DND-41 (cell line): ENCODE data around the gene C1QTNF2.

Experiments
- ATAC-seq: fragments of 200-7000 bp; cut with Tn5 transposase; 3 replicates; pipeline ENCODE4 v1.9.1; 2021; ENCODE audit warnings: low read depth; ENCODE audit not compliant: insufficient read depth
- DNase-seq: peaks from one replicate; pipeline ENCODE4 v3.0.0-alpha.2; 2020
- H2AFZ ChIP-seq: 2 replicates; pipeline ENCODE4 v1.6.0; 2012; ENCODE audit warnings: low read depth, low read length
- H3K27ac ChIP-seq: 2 replicates; pipeline ENCODE4 v1.5.1; 2012; ENCODE audit warnings: low read length, inconsistent platforms
- H3K27me3 ChIP-seq: fragments of 200-600 bp; sonication (generic); 2 replicates; pipeline ENCODE4 v1.6.0; 2012; ENCODE audit warnings: low read length, mild to moderate bottlenecking, inconsistent platforms; ENCODE audit not compliant: insufficient read depth, poor library complexity
- H3K36me3 ChIP-seq: 2 replicates; pipeline ENCODE4 v1.5.1; 2012; ENCODE audit warnings: low read length, inconsistent platforms; ENCODE audit not compliant: insufficient read depth
- H3K4me1 ChIP-seq: 2 replicates; pipeline ENCODE4 v1.5.1; 2012; ENCODE audit warnings: mild to moderate bottlenecking, low read length; ENCODE audit not compliant: insufficient read depth
- H3K4me2 ChIP-seq: 2 replicates; pipeline ENCODE4 v1.6.0; 2012; ENCODE audit warnings: mild to moderate bottlenecking, moderate library complexity, low read length, inconsistent platforms; ENCODE audit not compliant: insufficient read depth
- H3K4me3 ChIP-seq, 2 experiments: fragments of 200-600 bp in 1 of 2; shearing (Covaris generic) in 1 of 2; 2 replicates each; pipeline ENCODE4 v1.5.1; 2012 to 2016; ENCODE audit warnings: inconsistent platforms in 2 of 2, low read length in 2 of 2, mild to moderate bottlenecking in 2 of 2, low read depth in 1 of 2, moderate library complexity in 1 of 2
- H3K79me2 ChIP-seq: 2 replicates; pipeline ENCODE4 v1.6.0; 2012; ENCODE audit warnings: low read length, inconsistent platforms; ENCODE audit not compliant: insufficient read depth
- H3K9ac ChIP-seq: 2 replicates; pipeline ENCODE4 v1.6.0; 2012; ENCODE audit warnings: low read depth, mild to moderate bottlenecking, inconsistent platforms, low read length, moderate library complexity
- H3K9me3 ChIP-seq: 2 replicates; pipeline ENCODE4 v1.5.1; 2012; ENCODE audit warnings: low read length, moderate library complexity, mild to moderate bottlenecking, inconsistent platforms; ENCODE audit not compliant: insufficient read depth, severe bottlenecking
- H4K20me1 ChIP-seq: 2 replicates; pipeline ENCODE4 v1.6.0; 2012; ENCODE audit warnings: low read length; ENCODE audit not compliant: insufficient read depth
- EZH2 ChIP-seq: IDR thresholded peaks from 3 replicates; pipeline ENCODE4 v1.6.1; 2012; ENCODE audit warnings: borderline replicate concordance, low read depth, mild to moderate bottlenecking, moderate library complexity, low read length, inconsistent platforms; ENCODE audit not compliant: severe bottlenecking
- TF ChIP-seq, protein P1 (sequence below): IDR thresholded peaks from 2 replicates; pipeline ENCODE4 v1.5.1; 2012; ENCODE audit warnings: borderline replicate concordance, low read length, moderate library complexity, mild to moderate bottlenecking; ENCODE audit not compliant: poor library complexity, severe bottlenecking; ENCODE audit errors: extremely low read depth

Gene C1QTNF2

DNA sequence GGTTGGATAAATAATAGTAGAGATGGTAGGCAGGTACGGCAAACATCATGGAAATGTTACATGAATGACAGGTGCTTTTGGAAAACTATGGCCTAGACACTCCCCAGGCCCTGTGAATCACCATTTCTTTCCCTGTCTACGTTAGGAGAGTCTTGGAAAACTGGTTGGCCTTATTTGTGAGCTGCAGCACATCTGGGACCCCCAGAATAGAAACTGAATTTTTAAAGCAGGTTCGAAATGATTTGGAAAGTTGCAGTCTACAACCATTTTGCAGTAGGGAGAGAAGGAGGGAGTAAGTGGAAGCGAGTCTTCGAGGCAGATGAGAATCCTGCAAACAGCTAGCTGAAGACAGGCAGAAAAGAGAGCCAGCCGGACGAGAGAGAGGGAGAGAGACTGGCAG, 13.0 kb downstream of the C1QTNF2 start:
- Histone ChIP-seq H3K4me3 (no peak overlapping the region), H3K79me2 (no peaks in the 10 kb centered on the region), H2AFZ (no peak overlapping the region), H3K27me3 (no peaks in the 10 kb centered on the region), H3K27ac (no peak overlapping the region), H3K9me3 (no peaks in the 10 kb centered on the region), H3K4me2 (no peak overlapping the region), H3K4me1 (no peaks in the 10 kb centered on the region), H4K20me1 (no peaks in the 10 kb centered on the region), H3K9ac (no peak overlapping the region), H3K36me3 (no peaks in the 10 kb centered on the region)
- TF ChIP-seq, protein P1, sequence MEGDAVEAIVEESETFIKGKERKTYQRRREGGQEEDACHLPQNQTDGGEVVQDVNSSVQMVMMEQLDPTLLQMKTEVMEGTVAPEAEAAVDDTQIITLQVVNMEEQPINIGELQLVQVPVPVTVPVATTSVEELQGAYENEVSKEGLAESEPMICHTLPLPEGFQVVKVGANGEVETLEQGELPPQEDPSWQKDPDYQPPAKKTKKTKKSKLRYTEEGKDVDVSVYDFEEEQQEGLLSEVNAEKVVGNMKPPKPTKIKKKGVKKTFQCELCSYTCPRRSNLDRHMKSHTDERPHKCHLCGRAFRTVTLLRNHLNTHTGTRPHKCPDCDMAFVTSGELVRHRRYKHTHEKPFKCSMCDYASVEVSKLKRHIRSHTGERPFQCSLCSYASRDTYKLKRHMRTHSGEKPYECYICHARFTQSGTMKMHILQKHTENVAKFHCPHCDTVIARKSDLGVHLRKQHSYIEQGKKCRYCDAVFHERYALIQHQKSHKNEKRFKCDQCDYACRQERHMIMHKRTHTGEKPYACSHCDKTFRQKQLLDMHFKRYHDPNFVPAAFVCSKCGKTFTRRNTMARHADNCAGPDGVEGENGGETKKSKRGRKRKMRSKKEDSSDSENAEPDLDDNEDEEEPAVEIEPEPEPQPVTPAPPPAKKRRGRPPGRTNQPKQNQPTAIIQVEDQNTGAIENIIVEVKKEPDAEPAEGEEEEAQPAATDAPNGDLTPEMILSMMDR, result no peak
- TF ChIP-seq EZH2, result no peak
- DNase-seq (no peak), ATAC-seq (no peak)

DNA sequence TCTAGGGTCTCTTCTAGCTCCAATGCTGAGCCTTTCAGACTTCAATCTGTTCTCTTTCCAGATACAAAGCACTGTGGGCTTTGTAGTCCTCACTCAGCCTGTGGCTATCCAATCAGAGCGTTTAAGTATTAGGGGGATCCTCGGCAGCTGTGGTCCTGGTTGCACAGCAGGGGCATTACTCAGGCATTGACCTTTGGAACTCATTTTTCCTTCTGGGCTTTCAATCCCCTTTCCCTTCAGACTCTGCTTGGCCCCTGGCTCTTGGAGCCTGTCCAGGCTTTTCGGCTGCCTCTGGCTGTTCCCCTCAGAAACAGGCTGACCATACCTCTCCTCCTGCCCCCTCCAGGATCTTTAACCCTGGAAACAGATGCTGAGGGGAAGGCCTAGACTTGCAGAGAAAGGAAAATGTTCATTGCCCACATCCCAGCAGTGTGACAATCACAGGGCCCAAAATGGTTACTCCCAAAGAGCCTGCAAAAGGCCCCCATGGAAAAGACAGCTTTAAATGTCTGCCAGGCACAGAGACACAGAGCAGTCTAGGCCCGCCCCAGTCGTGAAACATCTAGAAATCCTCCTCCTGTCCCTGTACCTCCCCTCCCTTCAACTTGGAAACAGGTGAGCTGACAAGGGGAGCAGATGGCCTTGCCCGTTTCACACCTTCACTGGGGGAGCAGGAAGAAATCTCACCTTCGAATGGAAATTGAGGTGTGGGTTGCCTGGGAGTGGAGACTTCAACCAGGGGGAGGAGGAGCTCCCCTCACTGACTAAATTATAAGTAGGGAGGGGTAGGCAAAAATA, 13.7 kb downstream of the C1QTNF2 start:
- Histone ChIP-seq H3K9ac (no peak overlapping the region), H3K27me3 (no peaks in the 10 kb centered on the region), H3K9me3 (no peaks in the 10 kb centered on the region), H3K4me3 (no peak overlapping the region), H3K27ac (no peak overlapping the region), H3K4me1 (no peaks in the 10 kb centered on the region), H3K79me2 (no peaks in the 10 kb centered on the region), H3K36me3 (no peaks in the 10 kb centered on the region), H4K20me1 (no peaks in the 10 kb centered on the region), H2AFZ (no peak overlapping the region), H3K4me2 (no peak overlapping the region)
- DNase-seq (no peak), ATAC-seq (no peak)
- no peak for TF ChIP-seq EZH2
- TF ChIP-seq, protein P1, result no peak

DNA sequence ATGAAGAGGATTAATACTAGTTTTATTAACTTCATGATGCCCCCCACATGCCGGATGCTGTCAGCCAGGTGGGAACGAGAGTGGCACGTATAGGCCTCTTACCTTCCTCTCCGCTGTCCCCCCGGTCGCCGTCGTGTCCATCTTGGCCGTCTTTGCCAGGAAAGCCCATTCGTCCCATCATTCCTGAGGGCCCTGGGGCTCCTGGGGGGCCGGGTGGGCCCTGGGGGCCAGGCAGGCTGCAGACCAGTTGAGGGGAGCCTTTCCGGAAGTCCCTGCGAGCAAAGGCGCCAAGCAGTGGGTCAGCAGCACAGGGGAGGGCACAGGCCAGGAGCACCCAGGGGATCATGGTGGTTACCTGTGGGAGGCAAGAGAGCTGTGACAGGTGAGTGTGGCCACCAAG, 15.8 kb downstream of the C1QTNF2 start:
- no peaks in the 10 kb centered on the region for H3K9me3 ChIP-seq
- H3K9ac ChIP-seq, result no peak overlapping the region
- H3K4me2 ChIP-seq, result no peak overlapping the region
- TF ChIP-seq, protein P1, result no peak
- TF ChIP-seq EZH2, result no peak
- H3K4me3 ChIP-seq, result no peak overlapping the region
- no peaks in the 10 kb centered on the region for H3K79me2 ChIP-seq
- DNase-seq (no peak), ATAC-seq (no peak)
- H4K20me1 ChIP-seq, result no peaks in the 10 kb centered on the region
- H3K36me3 ChIP-seq, result no peaks in the 10 kb centered on the region
- H3K27me3 ChIP-seq, result no peaks in the 10 kb centered on the region
- H2AFZ ChIP-seq, result no peak overlapping the region
- H3K27ac ChIP-seq, result no peak overlapping the region
- H3K4me1 ChIP-seq, result no peaks in the 10 kb centered on the region
